ENCODE data around the gene NANOS2.
A peak's percentile ranks its signal among the peaks of the same experiment; 100 is the strongest.

Gene NANOS2

GRCh38 chr19:45913874-45914830 lies at the start of gene NANOS2:
Gene NANOS2 (minus strand): TSS chr19:45914778. CDS start chr19:45914693, 85 bp downstream.
- no peak for DNase-seq

- DNase-seq, result no peak
Observed at GRCh38 chr19:45962021-45962420, 47.4 kb upstream of the NANOS2 start.

- no peak for DNase-seq
Observed at GRCh38 chr19:45960595-45961235, 46.1 kb upstream of the NANOS2 start.

- no peak for DNase-seq
Observed at GRCh38 chr19:45959517-45960025, 45.0 kb upstream of the NANOS2 start.

- DNase-seq, result no peak
Observed at GRCh38 chr19:45958769-45959516, 44.4 kb upstream of the NANOS2 start.

- no peak for DNase-seq
Observed at GRCh38 chr19:45958320-45958719, 43.7 kb upstream of the NANOS2 start.

- no peak for DNase-seq
Observed at GRCh38 chr19:45955905-45956608, 41.5 kb upstream of the NANOS2 start.

- no peak for DNase-seq
Observed at GRCh38 chr19:45954156-45954555, 39.6 kb upstream of the NANOS2 start.

- DNase-seq, result no peak
Observed at GRCh38 chr19:45953676-45954075, 39.1 kb upstream of the NANOS2 start.

- DNase-seq, result peak; percentile 76
Observed at GRCh38 chr19:45952686-45953505, 38.3 kb upstream of the NANOS2 start.

- DNase-seq, result no peak
Observed at GRCh38 chr19:45952341-45952685, 37.7 kb upstream of the NANOS2 start.

- no peak for DNase-seq
Observed at GRCh38 chr19:45947926-45948325, 33.3 kb upstream of the NANOS2 start.

GRCh38 chr19:45940515-45940805 lies 25.9 kb upstream of the NANOS2 start:
- DNase-seq, result no peak

GRCh38 chr19:45939792-45940514 lies 25.4 kb upstream of the NANOS2 start:
- no peak for DNase-seq

GRCh38 chr19:45938733-45939319 lies 24.2 kb upstream of the NANOS2 start:
- DNase-seq, result no peak

- no peak for DNase-seq
Observed at GRCh38 chr19:45935267-45935666, 20.7 kb upstream of the NANOS2 start.

- DNase-seq, result no peak
Observed at GRCh38 chr19:45934551-45935230, 20.1 kb upstream of the NANOS2 start.

- DNase-seq, result no peak
Observed at GRCh38 chr19:45933759-45934158, 19.2 kb upstream of the NANOS2 start.

- no peak for DNase-seq
Observed at GRCh38 chr19:45931055-45931454, 16.5 kb upstream of the NANOS2 start.

- DNase-seq, result no peak
Observed at GRCh38 chr19:45929247-45929646, 14.7 kb upstream of the NANOS2 start.

Measured in activated effector memory CD4-positive, alpha-beta T cell treated with anti-CD3 and anti-CD28 coated beads, Interleukin-2, amount 50 U/mL, for 16 hours (primary cell).